DOHH2 (cell line): Measurements from ENCODE around the gene ATR.
"Not testable (repeated sequence)": the region's sequence is repeated elsewhere in the genome, so short reads cannot be mapped to it uniquely, and the experiment has no call there.

ENCODE experiments used
- H3F3A ChIP-seq: fragments of 200-600 bp; sonication (generic), shearing (Covaris generic); 2 replicates; pipeline ENCODE4 v1.6.0; 2016; ENCODE audit warnings: antibody characterized with exemption, mild to moderate bottlenecking; ENCODE audit not compliant: control insufficient read depth, insufficient read depth
- H3K27ac ChIP-seq: fragments of 200-600 bp; sonication (generic); 2 replicates; pipeline ENCODE4 v1.5.1; 2014; ENCODE audit warnings: low read depth, mild to moderate bottlenecking, low read length, moderate library complexity
- H3K27me3 ChIP-seq: fragments of 200-600 bp; sonication (generic); 2 replicates; pipeline ENCODE4 v1.6.1; 2014; ENCODE audit warnings: mild to moderate bottlenecking, low read length, mixed read lengths; ENCODE audit not compliant: control insufficient read depth
- H3K36me3 ChIP-seq: fragments of 200-600 bp; sonication (generic); 2 replicates; pipeline ENCODE4 v1.6.1; 2014; ENCODE audit warnings: mild to moderate bottlenecking, low read length, moderate library complexity, mixed read lengths; ENCODE audit not compliant: control insufficient read depth
- H3K4me1 ChIP-seq: fragments of 200-600 bp; sonication (generic); 2 replicates; pipeline ENCODE4 v1.6.1; 2014; ENCODE audit warnings: mild to moderate bottlenecking, low read length, mixed read lengths; ENCODE audit not compliant: control insufficient read depth
- H3K4me2 ChIP-seq: fragments of 200-600 bp; sonication (generic); 2 replicates; pipeline ENCODE4 v1.6.0; 2014; ENCODE audit warnings: mild to moderate bottlenecking, low read length, moderate library complexity
- H3K4me3 ChIP-seq: fragments of 200-600 bp; sonication (generic); 2 replicates; pipeline ENCODE4 v1.5.1; 2014; ENCODE audit warnings: mild to moderate bottlenecking, low read length, mixed read lengths
- H3K79me2 ChIP-seq: fragments of 200-600 bp; sonication (generic); 2 replicates; pipeline ENCODE4 v1.6.1; 2014; ENCODE audit warnings: mild to moderate bottlenecking, low read length, mixed read lengths; ENCODE audit not compliant: control insufficient read depth
- H3K9me2 ChIP-seq: fragments of 200-600 bp; sonication (generic); replicated peaks from 2 replicates; pipeline ENCODE4 v1.6.1; 2014; ENCODE audit warnings: mild to moderate bottlenecking, low read length, mixed read lengths; ENCODE audit not compliant: control insufficient read depth
- H3K9me3 ChIP-seq: fragments of 200-600 bp; sonication (generic); 2 replicates; pipeline ENCODE4 v1.6.1; 2014; ENCODE audit warnings: antibody characterized with exemption, low read length, mixed read lengths; ENCODE audit not compliant: control insufficient read depth, insufficient read depth
- H4K20me1 ChIP-seq: fragments of 200-600 bp; sonication (generic); 2 replicates; pipeline ENCODE4 v1.6.0; 2014; ENCODE audit warnings: low read depth, mild to moderate bottlenecking, antibody characterized with exemption, low read length, moderate library complexity; ENCODE audit not compliant: control insufficient read depth, insufficient read depth
- CTCF ChIP-seq: fragments of 200-600 bp; sonication (generic); IDR thresholded peaks from one replicate; pipeline ENCODE4 v1.5.1; 2014; ENCODE audit warnings: antibody characterized with exemption, mild to moderate bottlenecking, low read depth, low read length; ENCODE audit not compliant: poor library complexity, severe bottlenecking
- EZH2phosphoT487 ChIP-seq: fragments of 200-600 bp; sonication (generic); IDR thresholded peaks from 2 replicates; pipeline ENCODE4 v1.6.1; 2017; ENCODE audit warnings: borderline replicate concordance, mild to moderate bottlenecking, antibody characterized with exemption, low read length, moderate library complexity, mixed read lengths

Gene ATR

GRCh38 chr3:142447301-142447851 is 131.2 kb downstream of the ATR start:
- peaks cover 16% of the 10 kb centered on the region; the same call in 1 of the 2 replicates for H3F3A ChIP-seq
- TF ChIP-seq EZH2phosphoT487 (no peak), CTCF (no peak)
- peak overlapping the region; percentile 73 for H3K4me2 ChIP-seq
- H3K36me3 ChIP-seq, result peaks cover 17% of the 10 kb centered on the region
- no peaks in the 10 kb centered on the region for H4K20me1 ChIP-seq
- no peaks in the 10 kb centered on the region for H3K9me3 ChIP-seq
- no peaks in the 10 kb centered on the region for H3K27me3 ChIP-seq
- peaks cover 25% of the 10 kb centered on the region for H3K4me1 ChIP-seq
- peak overlapping the region; percentile 50 for H3K27ac ChIP-seq
- H3K9me2 ChIP-seq, result no peaks in the 10 kb centered on the region
- H3K79me2 ChIP-seq, result peaks cover 52% of the 10 kb centered on the region
- peak overlapping the region; percentile 79 for H3K4me3 ChIP-seq

- Histone ChIP-seq H4K20me1 (no peaks in the 10 kb centered on the region), H3K4me1 (peaks cover 25% of the 10 kb centered on the region), H3K9me2 (no peaks in the 10 kb centered on the region), H3K4me3 (peak overlapping the region; percentile 79), H3F3A (peaks cover 16% of the 10 kb centered on the region; the same call in 1 of the 2 replicates), H3K79me2 (peaks cover 59% of the 10 kb centered on the region), H3K27ac (no peak overlapping the region), H3K27me3 (no peaks in the 10 kb centered on the region), H3K9me3 (no peaks in the 10 kb centered on the region), H3K36me3 (peaks cover 13% of the 10 kb centered on the region), H3K4me2 (peak overlapping the region; percentile 73)
- TF ChIP-seq EZH2phosphoT487, result no peak
- no peak for TF ChIP-seq CTCF
These were observed 132.7 kb downstream of the ATR start for GRCh38 chr3:142445816-142446254.

- Histone ChIP-seq H3K9me3 (no peaks in the 10 kb centered on the region), H3K79me2 (peaks cover 65% of the 10 kb centered on the region), H3K27ac (no peak overlapping the region), H3K27me3 (no peaks in the 10 kb centered on the region), H3K4me2 (no peak overlapping the region), H3K4me1 (peaks cover 25% of the 10 kb centered on the region), H3K4me3 (no peak overlapping the region), H3F3A (peaks cover 6% of the 10 kb centered on the region; the same call in 1 of the 2 replicates), H3K36me3 (peaks cover 4% of the 10 kb centered on the region; the same call in 1 of the 2 replicates), H4K20me1 (no peaks in the 10 kb centered on the region), H3K9me2 (no peaks in the 10 kb centered on the region)
- no peak for TF ChIP-seq CTCF
- TF ChIP-seq EZH2phosphoT487, result no peak
These were observed 134.2 kb downstream of the ATR start for GRCh38 chr3:142444343-142444742.

- H3F3A ChIP-seq, H4K20me1 ChIP-seq, H3K27ac ChIP-seq, H3K27me3 ChIP-seq, H3K9me2 ChIP-seq, H3K9me3 ChIP-seq, H3K36me3 ChIP-seq, H3K4me3 ChIP-seq, H3K4me2 ChIP-seq: not testable (repeated sequence)
- peaks cover 17% of the 10 kb centered on the region for H3K4me1 ChIP-seq
- peaks cover 69% of the 10 kb centered on the region for H3K79me2 ChIP-seq
These were observed 135.5 kb downstream of the ATR start for GRCh38 chr3:142443060-142443459.

- not testable (repeated sequence) for H3K4me2 ChIP-seq, H3K27ac ChIP-seq
- peaks cover 63% of the 10 kb centered on the region for H3K79me2 ChIP-seq
These were observed 138.9 kb downstream of the ATR start for GRCh38 chr3:142439499-142440220.

GRCh38 chr3:142438096-142438495 is 140.4 kb downstream of the ATR start:
- H3K27ac ChIP-seq, H3K9me2 ChIP-seq: not testable (repeated sequence)
- peaks cover 50% of the 10 kb centered on the region for H3K79me2 ChIP-seq

More at GRCh38 chr3:142439499-142440220, 138.9 kb downstream of the ATR start:
- H3K4me3 ChIP-seq, H3K27me3 ChIP-seq, H3K36me3 ChIP-seq, H3F3A ChIP-seq, H3K9me2 ChIP-seq, H3K9me3 ChIP-seq, H4K20me1 ChIP-seq, H3K4me1 ChIP-seq: not testable (repeated sequence)

More at GRCh38 chr3:142438096-142438495, 140.4 kb downstream of the ATR start:
- H3K9me3 ChIP-seq, H3K4me2 ChIP-seq, H3K27me3 ChIP-seq, H3K4me3 ChIP-seq, H3K4me1 ChIP-seq, H4K20me1 ChIP-seq, H3K36me3 ChIP-seq, H3F3A ChIP-seq: not testable (repeated sequence)
